Vagina (tissue), 2 donors: ENCODE data around the gene GRID2IP.

Source experiments
- POLR2A ChIP-seq, 2 donors: fragments of 450-650 bp; IDR thresholded peaks; one replicate each; pipeline ENCODE4 v1.6.1; 2017; ENCODE audit warnings: antibody characterized with exemption in 2 of 2, mild to moderate bottlenecking in 2 of 2, moderate library complexity in 2 of 2
- TF ChIP-seq, protein P1 (sequence below), 3 experiments: fragments of 450-650 bp in 2 of 3; fragments of 200-600 bp in 1 of 3; sonication (generic) in 1 of 3; IDR thresholded peaks; one replicate each; pipeline ENCODE4 v1.5.1; 2017 to 2019; ENCODE audit warnings: antibody characterized with exemption in 3 of 3, mild to moderate bottlenecking in 2 of 3, moderate library complexity in 2 of 3

DNA sequence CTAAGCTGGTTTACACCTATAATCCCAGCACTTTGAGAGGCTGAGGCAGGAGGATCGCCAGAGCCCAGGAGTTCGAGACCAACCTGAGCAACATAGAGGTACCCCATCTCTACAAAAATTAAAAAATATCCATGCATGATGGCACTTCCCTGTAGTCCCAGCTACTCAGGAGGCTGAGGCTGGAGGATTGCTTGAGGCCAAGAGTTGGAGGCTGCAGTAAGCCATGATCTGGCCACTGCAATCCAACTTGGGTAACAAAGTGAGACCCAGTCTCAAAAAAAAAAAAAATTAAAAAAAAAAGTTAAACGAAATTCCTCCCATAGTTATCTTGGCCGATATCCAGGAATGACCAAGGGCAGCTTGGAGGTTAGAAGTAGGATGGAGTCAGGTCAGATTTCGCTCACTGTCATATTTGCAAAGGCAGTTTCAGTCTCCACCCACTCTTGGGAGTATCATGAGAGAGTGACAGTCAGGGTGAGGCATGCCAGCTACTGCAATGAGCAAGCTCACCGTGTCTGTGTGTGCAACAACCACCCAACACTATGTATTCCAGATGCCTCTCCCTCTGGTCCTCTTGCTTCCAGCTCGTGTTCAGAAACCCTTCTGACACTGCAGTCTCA lies 20.0 kb upstream of the GRID2IP start:
- TF ChIP-seq POLR2A (IDR thresholded peaks at IDR 0.05) = no peak
- TF ChIP-seq, protein P1, sequence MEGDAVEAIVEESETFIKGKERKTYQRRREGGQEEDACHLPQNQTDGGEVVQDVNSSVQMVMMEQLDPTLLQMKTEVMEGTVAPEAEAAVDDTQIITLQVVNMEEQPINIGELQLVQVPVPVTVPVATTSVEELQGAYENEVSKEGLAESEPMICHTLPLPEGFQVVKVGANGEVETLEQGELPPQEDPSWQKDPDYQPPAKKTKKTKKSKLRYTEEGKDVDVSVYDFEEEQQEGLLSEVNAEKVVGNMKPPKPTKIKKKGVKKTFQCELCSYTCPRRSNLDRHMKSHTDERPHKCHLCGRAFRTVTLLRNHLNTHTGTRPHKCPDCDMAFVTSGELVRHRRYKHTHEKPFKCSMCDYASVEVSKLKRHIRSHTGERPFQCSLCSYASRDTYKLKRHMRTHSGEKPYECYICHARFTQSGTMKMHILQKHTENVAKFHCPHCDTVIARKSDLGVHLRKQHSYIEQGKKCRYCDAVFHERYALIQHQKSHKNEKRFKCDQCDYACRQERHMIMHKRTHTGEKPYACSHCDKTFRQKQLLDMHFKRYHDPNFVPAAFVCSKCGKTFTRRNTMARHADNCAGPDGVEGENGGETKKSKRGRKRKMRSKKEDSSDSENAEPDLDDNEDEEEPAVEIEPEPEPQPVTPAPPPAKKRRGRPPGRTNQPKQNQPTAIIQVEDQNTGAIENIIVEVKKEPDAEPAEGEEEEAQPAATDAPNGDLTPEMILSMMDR (IDR thresholded peaks at IDR 0.05) = no peak
